ENCODE data around the gene ZNF689.
A peak's percentile ranks its signal among the peaks of the same experiment; 100 is the strongest.

The ZNF689 gene

DNA sequence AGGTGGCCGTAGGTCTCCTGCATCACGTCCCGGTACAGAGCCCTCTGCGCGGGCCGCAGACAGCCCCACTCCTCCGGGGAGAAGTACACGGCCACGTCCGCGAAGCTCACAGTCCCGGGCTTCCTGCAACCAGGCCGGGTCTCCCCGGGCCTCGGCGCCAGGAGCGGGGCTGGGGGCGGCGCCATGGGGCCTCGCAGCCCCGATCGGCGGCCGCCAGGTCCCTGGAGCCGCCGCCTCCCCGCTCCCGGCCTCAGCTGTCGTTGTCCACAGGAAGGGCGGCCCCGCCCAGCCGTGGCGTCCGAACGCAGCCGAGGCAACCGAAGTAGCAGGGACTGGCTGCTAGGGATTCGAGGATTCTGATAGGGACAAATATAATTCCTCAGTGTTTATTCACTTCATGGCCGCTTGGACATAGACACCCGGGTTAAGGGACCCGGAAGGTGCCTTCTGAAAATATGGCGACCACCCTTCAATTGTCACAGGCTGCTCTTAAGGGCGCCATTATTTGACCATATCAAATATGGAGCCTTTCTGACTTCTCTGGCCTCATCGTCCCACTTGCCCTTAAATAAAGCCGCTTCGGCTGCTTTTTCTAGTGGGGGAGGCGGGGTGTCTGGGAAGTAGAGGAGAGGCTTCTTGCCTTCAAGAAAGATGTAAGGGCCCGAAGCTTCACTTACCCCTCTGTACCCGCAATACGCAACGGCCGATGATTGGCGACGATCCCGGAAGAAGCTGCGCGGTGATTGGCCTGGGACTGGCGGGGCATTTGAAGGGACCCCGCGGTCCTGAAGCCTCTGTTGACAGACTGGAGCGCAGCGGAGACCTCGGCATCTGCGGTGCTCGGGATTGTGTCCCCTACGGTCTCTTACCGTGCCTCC is 38.5 kb downstream of the ZNF689 start, which contains the start of gene ZNF688:
TSS of gene ZNF688 (minus strand) at position 270 of the 878 bp plus-strand sequence. CDS start at position 185, 85 bp downstream.
- TF ChIP-seq, protein P1, sequence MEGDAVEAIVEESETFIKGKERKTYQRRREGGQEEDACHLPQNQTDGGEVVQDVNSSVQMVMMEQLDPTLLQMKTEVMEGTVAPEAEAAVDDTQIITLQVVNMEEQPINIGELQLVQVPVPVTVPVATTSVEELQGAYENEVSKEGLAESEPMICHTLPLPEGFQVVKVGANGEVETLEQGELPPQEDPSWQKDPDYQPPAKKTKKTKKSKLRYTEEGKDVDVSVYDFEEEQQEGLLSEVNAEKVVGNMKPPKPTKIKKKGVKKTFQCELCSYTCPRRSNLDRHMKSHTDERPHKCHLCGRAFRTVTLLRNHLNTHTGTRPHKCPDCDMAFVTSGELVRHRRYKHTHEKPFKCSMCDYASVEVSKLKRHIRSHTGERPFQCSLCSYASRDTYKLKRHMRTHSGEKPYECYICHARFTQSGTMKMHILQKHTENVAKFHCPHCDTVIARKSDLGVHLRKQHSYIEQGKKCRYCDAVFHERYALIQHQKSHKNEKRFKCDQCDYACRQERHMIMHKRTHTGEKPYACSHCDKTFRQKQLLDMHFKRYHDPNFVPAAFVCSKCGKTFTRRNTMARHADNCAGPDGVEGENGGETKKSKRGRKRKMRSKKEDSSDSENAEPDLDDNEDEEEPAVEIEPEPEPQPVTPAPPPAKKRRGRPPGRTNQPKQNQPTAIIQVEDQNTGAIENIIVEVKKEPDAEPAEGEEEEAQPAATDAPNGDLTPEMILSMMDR (IDR thresholded peaks at IDR 0.05; ENCODE audit: low read depth, low read length): no peak
- DNase-seq (ENCODE audit: extremely low read depth, low read depth): peak; percentile 95

DNA sequence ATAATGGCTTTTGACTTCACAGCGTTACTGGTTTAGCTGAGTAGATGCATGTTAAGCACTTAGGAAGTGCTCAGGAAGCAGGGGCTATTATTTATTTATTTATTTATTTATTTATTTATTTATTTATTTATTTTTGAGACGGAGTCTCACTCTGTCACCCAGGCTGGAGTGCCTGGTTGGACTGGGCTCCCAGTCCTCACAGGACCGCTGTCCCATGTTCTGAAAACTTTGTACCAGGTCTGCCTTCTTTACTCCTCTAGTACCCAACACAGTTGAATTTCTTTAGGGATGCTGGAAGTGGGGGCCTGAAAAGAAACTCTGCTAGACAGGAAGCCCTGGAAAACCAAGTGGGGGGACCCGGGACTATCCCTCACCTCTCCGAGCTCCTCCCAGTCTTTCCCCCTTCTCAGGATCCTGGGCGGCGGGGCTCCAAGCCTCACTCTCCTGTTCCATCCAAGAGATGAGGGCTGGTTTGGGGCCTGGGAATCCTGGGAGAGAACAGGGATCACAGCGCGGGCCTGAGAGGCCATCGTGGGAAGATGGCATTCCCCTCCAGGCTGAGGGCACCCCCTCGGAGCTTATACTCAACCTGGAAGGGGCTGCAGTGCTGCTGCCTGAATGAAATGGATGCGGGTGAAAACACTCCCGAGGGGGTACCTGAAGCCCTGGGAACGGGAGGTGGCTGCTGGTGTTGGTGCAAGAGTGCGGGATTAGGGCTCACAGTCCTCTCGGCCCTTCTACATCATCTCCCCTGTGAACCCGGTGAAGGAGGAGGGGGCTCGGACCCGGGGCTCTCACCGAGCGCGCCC is 39.3 kb downstream of the ZNF689 start:
- no peak for DNase-seq (ENCODE audit: extremely low read depth, low read depth)
- TF ChIP-seq, protein P1 (IDR thresholded peaks at IDR 0.05; ENCODE audit: low read depth, low read length): no peak

DNA sequence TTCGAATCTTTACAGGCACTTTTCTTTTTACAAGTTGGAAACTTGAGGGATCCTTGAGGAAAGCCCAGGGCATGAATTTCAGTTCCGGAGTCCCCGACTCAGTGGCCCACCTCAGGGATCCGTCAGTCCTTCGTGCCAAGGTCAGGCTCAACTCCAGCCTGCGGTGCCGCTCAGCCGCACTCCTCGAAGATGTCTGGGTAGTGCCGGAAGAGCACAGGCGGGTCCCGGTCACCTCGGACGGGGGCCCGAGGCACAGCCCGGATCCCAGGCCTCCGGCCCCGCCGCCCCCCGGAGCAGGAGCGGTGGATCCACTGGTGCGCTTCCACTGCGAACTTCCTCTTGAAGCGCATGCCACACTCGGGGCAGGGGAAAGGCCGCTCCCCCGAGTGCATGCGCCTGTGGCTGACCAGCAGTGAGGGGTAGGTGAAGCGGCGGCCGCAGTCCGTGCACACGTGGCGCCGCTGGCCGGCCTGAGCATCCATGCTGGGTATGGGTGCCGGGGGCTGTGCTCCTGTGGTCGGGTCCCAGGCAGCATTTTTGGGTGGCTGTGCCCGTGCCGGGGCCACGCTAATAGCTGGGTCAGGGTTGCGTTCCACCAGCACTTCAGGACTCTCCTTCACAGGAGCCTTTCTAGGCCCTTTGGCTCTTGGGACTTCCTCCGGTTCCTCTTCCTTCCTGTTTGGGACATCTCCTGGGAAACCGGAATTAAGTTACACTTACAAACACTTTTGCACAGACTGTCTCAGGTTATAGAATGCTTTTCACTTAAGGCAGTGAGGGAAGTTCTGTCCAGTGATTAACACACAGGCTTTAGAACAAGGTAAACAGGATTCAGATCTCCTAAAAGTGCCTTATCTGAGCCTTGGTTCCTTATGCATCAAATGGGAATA is 40.2 kb downstream of the ZNF689 start:
- no peak for DNase-seq (ENCODE audit: extremely low read depth, low read depth)
- TF ChIP-seq, protein P1 (IDR thresholded peaks at IDR 0.05; ENCODE audit: low read depth, low read length): no peak

DNA sequence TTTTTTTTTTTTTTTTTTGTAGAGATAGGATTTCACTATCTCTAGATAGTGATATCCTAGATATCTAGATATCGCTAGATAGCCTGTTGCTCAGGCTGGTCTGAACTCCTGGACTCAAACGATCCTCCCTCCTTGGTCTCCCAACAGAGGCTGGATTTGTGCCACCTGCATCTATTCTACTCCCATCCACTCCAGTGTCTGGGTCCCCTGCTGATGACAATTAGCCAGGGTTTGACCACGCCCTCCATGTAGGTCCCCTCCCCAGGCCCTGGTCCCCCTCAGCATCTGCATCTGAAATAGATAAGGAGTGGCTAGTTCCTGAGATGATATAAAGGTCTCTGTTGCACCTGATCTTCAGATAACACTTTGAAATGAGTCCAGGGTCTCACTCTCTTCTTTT is 40.9 kb downstream of the ZNF689 start:
- no peak for DNase-seq (ENCODE audit: extremely low read depth, low read depth)
- TF ChIP-seq, protein P1 (IDR thresholded peaks at IDR 0.05; ENCODE audit: low read depth, low read length): no peak

DNA sequence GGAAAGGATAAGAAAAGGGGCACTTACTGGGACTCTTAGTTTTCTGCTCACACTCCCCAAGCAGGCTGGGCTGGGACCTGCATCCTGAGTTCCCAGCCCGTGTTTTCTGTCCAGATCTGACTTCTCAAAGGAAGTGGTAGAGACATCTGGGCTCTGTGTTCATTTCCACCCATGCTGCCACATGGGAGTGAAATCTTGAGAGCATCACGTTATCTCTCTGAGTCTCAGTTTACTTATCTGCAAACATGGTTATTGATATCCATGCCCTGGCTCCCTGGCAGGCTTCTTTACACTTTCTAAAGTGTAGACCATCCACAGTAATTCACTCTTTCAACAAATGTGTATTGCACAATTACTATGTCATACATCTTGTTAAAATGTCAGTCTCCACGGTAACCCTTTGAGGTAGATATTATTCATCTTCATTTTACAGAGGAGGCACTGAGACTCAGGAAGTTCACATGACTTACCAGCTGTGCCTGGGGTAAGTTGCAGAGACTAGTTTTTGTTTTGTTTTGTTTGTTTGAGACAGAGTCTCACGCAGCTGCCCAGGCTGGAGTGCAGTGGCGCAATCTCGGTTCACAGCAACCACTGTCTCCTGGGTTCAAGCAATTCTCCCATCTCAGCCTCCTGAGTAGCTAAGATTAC is 42.1 kb downstream of the ZNF689 start:
- TF ChIP-seq, protein P1 (IDR thresholded peaks at IDR 0.05; ENCODE audit: low read depth, low read length): no peak
- peak; percentile 38 for DNase-seq (ENCODE audit: extremely low read depth, low read depth)

DNA sequence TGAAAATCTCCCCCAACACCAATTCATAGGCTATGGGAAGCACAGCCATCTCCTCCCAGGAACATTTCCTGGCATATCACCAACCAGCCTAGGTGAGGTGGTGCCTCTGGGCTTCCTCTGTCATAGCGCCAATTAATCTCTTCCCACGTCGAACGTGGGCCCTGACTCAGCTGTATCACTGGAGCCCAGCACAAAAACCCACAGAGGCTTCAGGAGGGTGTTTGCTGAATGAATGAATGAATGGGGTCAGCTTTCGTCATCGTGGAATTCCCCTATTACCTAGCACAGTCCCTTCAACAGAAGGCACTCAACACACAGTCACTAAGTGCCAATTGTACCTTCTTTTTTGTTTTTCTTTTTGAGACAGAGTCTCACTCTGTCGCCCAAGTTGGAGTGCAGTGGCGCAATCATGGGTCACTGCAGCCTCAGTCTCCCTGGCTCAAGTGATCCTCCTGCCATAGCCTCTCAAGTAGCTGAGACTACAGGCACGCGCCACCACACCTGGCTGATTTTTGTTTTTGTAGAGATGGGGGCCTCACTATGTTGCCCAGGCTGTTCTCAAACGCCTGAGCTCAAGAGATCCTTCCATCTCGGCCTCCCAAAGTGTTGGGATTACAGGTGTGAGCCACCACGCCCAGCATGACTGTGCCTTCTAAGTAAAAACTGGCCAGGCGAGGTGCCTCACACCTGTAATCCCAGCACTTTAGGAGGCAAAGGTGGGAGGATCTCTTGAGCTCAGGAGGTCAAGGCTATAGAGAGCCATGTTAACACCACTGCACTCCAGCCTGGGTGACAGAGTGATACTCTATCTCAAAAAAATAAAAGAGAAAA is 42.8 kb downstream of the ZNF689 start:
- DNase-seq (ENCODE audit: extremely low read depth, low read depth): no peak

More for the DNA sequence above, 42.8 kb downstream of the ZNF689 start:
- TF ChIP-seq, protein P1 (IDR thresholded peaks at IDR 0.05; ENCODE audit: low read depth, low read length): no peak
